SIG-M5 treated with dmso at 0.1 percent for 504 hours (cell line): Measurements from ENCODE around the gene RAB25.

Experiments
- DNase-seq: peaks from one replicate; lab custom pipeline; 2025; ENCODE audit not compliant: unreplicated experiment; lab: John Stamatoyannopoulos, UW

Gene RAB25

GRCh38 chr1:156100205-156100995, 39.4 kb downstream of the RAB25 start:
- DNase-seq = no peak

- no peak for DNase-seq
Observed at GRCh38 chr1:156101880-156102279, 40.9 kb downstream of the RAB25 start.

GRCh38 chr1:156102633-156103511, 41.9 kb downstream of the RAB25 start:
- DNase-seq = peak; percentile 58

GRCh38 chr1:156103521-156103947, 42.6 kb downstream of the RAB25 start:
- no peak for DNase-seq

GRCh38 chr1:156104065-156104810, 43.3 kb downstream of the RAB25 start:
- peak; percentile 44 for DNase-seq

- DNase-seq = no peak
Observed at GRCh38 chr1:156104861-156105832, 44.2 kb downstream of the RAB25 start.

GRCh38 chr1:156106624-156107488, 45.9 kb downstream of the RAB25 start:
- no peak for DNase-seq

GRCh38 chr1:156108057-156108456, 47.1 kb downstream of the RAB25 start:
- DNase-seq = no peak

- no peak for DNase-seq
Observed at GRCh38 chr1:156108664-156109241, 47.8 kb downstream of the RAB25 start.

- DNase-seq = no peak
Observed at GRCh38 chr1:156110252-156110651, 49.3 kb downstream of the RAB25 start.

- no peak for DNase-seq
Observed at GRCh38 chr1:156111355-156111962, 50.5 kb downstream of the RAB25 start.

GRCh38 chr1:156112276-156113137, 51.5 kb downstream of the RAB25 start:
- no peak for DNase-seq

- DNase-seq = no peak
Observed at GRCh38 chr1:156113282-156113950, 52.5 kb downstream of the RAB25 start.

- DNase-seq = peak; percentile 96
Observed at GRCh38 chr1:156114101-156114918, 53.4 kb downstream of the RAB25 start, which contains the start of gene LMNA. Gene LMNA, plus strand, starts transcription at chr1:156114711. Its CDS starts 208 bp downstream, at chr1:156114919.

- DNase-seq = peak; percentile 48
Observed at GRCh38 chr1:156114919-156115513, 54.1 kb downstream of the RAB25 start.
